Fibroblast of mammary gland (primary cell): ENCODE data around the gene NEU2.
"Not testable (repeated sequence)": the region's sequence is repeated elsewhere in the genome, so short reads cannot be mapped to it uniquely, and the experiment has no call there.

Experiments used
- DNase-seq: peaks from one replicate; pipeline ENCODE4 v3.0.0-alpha.2; 2010; ENCODE audit warnings: low read depth
- H3K4me3 ChIP-seq: 2 replicates; pipeline ENCODE4 v1.5.1; 2011; ENCODE audit warnings: low read depth, mild to moderate bottlenecking, low read length, moderate library complexity; ENCODE audit not compliant: control insufficient read depth
- TF ChIP-seq, protein P1 (sequence below): conservative IDR thresholded peaks from 2 replicates; pipeline ENCODE4 v1.5.1; 2011; ENCODE audit warnings: low read depth, low read length, inconsistent platforms; ENCODE audit not compliant: control insufficient read depth, insufficient read depth

Gene NEU2

DNA sequence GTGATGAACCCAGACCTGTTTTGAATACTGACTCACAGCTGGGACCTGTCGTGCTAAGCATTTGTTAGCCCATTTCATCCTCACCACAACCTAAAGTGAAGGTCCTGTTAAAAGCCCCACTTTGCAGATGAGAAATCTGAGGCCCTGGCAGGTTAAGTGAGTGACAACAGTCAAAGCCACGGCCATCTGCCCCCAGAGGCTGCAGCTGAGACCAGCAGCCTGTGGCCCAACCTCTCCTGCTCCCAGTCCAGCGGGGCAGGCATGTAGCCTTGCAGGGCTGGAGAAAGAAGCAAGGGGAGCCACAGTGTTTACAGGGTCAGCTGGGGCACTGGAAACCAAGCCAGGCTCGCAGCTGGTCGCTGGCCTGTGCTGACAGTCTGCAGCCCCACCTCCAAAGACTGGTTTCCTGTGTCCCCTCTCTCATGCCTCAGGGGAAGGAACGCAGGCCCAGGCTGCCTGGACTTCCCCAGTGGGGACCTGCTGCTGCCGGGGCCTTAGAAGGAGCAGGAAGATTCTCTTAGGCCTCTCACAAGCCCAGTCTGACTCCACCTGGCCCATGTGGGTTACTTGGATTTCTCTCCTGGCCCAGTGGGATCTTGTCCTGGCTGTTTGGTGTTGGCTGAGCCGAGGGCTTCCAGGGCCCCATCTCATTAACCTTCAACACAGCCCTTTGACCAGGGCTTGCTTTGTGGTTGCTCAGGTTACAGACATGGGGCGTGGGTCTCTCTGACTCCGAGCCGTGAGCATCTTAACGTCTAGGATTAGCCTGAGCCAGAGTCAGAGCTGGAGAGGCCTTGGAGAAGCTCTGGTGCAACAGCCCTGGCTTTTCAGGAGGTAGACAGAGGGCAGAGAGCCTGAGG lies 29.3 kb downstream of the NEU2 start:
- TF ChIP-seq, protein P1, sequence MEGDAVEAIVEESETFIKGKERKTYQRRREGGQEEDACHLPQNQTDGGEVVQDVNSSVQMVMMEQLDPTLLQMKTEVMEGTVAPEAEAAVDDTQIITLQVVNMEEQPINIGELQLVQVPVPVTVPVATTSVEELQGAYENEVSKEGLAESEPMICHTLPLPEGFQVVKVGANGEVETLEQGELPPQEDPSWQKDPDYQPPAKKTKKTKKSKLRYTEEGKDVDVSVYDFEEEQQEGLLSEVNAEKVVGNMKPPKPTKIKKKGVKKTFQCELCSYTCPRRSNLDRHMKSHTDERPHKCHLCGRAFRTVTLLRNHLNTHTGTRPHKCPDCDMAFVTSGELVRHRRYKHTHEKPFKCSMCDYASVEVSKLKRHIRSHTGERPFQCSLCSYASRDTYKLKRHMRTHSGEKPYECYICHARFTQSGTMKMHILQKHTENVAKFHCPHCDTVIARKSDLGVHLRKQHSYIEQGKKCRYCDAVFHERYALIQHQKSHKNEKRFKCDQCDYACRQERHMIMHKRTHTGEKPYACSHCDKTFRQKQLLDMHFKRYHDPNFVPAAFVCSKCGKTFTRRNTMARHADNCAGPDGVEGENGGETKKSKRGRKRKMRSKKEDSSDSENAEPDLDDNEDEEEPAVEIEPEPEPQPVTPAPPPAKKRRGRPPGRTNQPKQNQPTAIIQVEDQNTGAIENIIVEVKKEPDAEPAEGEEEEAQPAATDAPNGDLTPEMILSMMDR = no peak
- DNase-seq = no peak
- no peak overlapping the region for H3K4me3 ChIP-seq

DNA sequence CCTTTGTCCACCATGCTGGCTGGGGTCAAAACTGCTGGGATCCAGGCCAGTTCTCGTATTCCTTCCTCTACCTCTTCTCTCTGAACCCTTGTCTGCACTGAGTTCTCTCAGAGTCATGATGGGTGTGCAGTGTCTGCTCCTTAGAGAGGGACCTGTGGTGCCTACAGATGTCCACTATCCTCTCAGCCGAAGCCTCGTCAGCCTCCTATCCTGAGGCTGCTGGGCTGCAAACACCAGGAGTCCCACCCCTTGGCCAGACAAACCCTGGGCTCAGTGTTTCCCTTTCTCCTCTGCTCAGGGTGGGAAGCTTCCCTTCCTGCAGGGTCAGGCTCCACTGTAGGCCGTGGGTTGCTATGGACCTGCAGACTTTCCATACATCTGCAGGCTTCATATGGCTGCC lies 30.0 kb downstream of the NEU2 start:
- H3K4me3 ChIP-seq = no peak overlapping the region

DNA sequence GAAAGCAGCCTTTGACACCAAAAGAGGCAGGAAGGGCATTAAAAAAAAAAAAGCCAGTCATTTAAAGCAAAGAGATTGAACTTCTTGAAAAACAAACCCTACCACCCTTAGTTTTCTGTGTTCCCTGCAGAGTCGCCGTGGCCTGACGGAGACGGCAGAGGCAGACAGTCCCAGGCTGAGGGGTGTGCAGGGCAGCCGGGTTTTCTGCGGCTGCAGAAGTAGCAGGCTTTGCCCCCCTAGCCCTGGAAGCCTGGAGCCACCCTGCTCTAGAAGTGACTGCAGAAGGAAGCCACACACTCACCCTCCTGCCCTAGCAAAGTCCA lies 30.4 kb downstream of the NEU2 start:
- no peak for DNase-seq
- H3K4me3 ChIP-seq = no peak overlapping the region
- TF ChIP-seq, protein P1 = no peak

More for the DNA sequence above, 30.0 kb downstream of the NEU2 start:
- TF ChIP-seq, protein P1 = no peak
- no peak for DNase-seq

DNA sequence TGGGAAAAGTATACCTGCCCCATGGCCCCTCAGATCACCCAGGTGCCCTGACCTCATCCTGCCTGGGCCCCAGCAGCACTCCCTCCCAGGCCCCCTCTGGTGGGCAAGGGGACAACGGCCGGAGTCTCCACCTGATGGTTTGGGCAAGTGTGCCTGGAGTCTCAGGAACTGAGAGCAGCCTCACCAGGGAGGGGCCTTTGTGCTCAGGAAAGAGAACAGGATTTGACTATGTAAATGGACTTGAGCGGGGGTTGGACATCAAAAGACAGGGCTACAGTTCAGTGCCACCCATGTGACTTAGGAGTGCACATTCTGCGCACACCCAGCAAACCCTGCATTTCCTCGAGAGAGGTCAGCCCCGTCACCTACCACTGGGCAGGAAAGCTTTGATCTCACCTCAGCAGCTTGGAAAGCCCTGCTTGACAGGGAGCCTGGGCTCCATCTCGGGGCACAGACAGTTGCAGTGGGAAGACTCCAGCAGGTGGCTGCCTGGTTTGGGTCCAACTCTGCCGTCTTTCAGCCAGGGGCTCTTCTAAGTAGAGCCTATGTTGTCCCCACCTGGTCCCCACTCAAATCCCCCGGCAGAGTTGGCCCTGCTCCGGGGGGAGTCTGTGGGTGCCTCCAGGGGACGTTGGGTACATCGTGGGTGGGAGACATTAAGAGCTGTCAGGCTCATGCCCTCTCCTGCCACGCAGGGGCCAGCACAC lies 30.9 kb downstream of the NEU2 start:
- TF ChIP-seq, protein P1 = no peak
- DNase-seq = no peak
- H3K4me3 ChIP-seq = no peak overlapping the region

DNA sequence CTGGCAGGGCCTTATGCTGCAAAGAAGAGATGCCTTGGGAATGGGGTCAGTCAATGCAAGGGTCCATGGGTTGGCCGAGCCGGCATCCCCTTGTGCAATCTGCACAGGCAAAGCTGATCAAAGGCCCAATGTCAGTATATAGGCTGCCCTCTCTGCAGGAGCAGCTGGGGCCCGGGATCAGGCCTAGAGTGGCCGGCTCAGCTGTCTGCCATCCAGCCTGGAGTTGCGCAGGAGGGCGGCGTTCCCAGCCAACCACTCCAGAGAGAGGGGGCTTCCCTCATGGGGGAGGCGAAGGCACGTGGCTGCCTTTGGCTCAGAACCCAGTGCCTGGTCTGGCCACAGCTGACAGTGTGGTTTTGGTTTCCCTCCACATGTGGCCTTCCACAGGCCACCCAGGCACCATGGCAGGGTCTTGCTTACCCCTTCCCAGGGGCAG lies 31.5 kb downstream of the NEU2 start:
- H3K4me3 ChIP-seq = no peak overlapping the region
- TF ChIP-seq, protein P1 = no peak
- DNase-seq = no peak

DNA sequence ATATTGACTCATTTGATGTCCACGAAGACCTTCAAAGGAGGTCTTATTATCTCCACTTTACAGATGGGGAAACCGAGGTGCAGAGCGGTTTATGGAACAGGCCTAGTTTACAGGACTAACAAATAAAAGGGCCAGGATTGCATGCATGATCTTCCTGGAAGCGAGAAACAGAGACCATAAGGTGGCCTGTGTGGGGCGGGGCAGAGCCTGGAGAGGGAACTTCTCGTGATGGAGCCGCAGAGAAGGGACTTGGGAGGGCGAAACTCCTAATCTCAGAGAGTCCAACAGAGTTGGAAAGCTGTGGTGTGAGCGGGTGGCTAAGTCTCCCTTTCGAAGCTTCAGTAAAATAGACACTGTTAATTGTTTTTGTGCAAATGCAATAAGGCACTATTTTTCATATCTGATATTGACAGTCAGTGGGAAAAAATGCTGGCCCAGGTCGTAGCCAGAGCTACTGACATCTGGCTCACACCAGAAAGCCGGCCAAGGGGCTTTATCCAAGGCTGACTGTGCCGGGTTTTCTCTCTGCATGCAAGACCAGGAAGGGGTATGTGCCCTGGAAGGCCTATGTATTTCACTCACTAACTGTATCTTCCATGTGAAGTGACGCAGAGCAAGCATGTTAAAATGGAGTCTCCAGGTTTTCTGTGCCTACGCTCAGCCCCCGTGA lies 32.2 kb downstream of the NEU2 start:
- H3K4me3 ChIP-seq = no peak overlapping the region
- TF ChIP-seq, protein P1 = no peak
- DNase-seq = no peak

DNA sequence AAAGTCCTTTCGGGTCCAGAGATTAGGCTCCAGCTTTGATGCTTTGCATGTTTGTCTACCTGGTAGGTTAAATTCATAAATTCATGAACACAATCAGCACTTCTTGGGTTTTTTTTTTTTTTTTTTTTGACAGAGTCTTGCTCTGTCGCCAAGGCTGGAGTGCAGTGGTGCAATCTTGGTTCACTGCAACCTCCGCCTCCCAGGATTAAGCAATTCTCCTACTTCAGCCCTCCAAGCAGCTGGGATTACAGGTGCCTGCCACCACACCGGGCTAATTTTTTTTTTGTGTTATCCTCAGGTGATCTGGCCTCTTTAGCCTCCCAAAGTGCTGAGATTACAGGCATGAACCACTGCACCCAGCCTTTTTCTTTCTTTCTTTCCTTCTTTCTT lies 32.7 kb downstream of the NEU2 start:
- H3K4me3 ChIP-seq, DNase-seq: not testable (repeated sequence)
